Fibroblast of skin of back (primary cell): ENCODE results near the gene TLN1.

Experiments
- DNase-seq: peaks from one replicate; pipeline ENCODE4 v3.0.0-alpha.2; 2013

The TLN1 gene

DNA sequence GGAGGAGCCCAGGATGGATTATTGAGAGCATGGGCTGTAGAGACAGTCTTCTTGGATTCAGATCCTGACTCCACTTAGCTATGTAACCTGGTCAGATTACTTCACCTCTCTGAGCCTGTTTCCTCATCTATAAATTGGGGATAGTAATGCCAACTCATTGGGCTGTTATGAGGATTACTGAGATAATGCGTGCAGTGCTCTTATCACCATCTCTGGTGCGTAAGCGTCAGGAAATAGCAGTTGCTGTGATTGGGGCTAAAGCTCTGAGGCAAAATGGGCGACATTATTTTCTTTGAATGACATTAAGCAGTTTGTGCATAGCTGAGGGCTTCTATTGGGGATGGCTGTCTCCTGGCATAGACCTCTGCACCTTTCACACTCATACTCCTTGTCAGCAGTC lies 23.1 kb upstream of the TLN1 start:
- no peak for DNase-seq

DNA sequence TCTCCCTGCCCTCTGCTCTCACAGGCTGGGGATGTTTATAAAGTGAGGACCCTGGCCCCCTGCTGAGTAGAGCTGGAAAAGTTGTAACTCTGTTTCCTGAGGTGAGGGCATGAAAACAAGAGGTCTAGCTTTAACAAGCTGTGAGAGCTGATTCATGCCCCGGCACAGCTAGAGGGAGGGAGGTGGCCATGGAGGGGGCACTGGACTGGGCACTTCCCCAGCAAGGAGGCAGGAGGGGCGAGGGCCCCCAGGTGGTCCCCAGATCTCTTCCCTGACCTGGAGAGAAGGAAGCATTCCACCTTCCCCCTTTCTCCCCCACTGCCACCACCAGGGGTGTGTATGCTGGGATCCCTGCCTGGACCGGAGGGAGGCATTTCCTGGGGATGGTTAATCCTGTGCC lies 22.3 kb upstream of the TLN1 start, which contains the start of gene MSMP:
TSS of gene MSMP (minus strand) at position 13 of the 400 bp plus-strand sequence. CDS start 147 bp downstream, outside the sequence.
- DNase-seq = no peak

DNA sequence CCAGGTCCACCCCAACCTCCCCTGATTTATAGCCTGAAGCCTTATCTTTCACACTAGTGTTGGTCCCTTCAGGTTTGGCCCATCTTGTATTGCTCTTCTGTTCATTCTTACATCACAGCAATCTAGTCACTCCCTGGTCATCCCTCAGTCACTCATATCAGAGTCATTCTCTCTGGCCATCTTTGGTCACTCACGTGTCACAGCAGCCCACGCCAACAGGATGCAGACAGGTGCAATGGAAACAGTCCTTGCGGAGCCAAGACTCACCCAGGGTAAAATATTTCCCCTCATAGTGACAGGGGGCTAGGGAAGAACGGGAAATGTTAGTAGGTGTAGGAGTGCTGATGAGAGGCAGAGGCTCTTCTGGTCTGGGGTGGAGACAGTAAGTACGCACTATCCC lies 21.5 kb upstream of the TLN1 start:
- no peak for DNase-seq

DNA sequence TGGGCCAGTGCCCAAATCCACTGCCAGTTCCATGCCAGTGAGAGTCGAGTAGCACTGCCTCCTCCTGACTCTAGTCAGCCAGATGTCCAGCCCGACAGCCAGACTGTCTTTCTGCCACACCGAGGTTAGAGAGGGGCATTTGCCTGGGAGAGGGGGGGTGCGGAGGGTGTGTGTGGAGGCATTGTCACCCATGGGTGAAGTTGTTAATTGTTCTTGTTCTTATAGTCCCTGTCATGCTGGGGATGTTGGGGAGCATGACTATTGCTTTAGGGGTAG lies 18.2 kb upstream of the TLN1 start:
- DNase-seq = no peak

DNA sequence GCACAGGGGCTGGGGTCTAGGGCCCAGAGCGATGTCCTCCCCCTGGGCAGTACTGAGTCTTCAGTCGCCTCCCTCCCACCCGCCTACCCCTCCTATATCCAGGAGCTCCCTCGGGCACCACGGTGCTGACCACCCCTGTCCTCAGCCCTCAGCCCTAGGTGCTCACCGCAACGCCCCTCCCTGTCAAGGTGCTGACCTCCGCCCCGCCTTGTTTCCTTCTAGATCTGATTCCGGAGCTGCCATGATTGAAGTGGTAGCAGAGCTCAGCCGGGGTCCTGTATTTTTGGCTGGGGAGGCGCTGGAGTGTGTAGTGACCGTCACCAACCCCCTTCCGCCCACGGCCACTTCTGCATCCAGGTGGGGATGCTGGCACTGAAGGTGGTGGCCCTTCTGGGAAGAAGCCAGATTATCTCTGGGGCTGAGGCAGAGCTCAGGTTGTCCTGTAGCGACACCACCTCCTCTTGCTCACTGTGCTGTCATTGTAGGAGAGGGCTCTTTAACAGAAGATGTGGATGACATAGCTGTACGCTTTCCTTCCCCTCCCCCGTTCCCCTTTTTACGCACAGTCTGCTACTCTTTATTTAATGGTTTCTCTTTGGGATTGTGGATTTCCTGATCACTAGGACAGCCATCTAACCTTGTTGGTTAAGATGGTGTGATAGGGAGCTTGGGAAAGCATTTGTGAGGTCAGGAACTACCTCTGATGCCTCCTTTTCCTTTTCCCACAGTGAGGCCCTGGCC lies 17.7 kb upstream of the TLN1 start:
- no peak for DNase-seq

DNA sequence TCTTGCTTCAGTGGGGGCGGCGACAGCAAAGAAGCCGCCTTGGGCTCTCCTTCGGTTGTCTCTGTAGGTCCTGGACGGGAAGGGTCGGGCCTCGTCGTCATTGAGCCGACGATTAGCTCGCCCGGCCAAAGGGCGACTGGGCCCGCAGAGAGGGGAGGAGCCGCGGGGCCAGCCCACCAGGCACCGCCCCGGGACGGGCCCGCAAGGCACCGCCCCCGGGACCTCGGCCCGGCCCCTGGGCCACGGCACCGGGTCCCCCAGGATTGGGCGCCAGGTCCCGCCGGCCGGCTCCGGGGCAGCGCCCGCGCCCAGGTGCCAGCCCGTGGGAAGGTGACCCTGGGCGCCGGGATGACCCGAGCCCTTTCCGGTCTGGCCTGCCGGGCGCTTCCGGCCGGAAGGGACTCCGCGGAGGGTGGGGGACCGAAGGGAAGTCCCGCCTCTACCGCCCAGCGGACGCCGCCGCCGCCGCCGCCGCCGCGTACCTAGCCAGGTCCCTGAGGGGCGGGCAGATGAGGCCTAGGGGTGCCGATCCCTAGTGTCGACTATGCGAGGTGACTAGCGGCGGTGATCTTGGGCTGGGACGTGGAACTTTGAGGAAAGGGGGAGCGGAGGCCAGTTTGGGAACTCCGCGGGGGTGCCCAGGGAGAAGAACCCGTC lies 17.0 kb upstream of the TLN1 start, which contains the start of the genes GBA2 and RGP1:
TSS of gene GBA2 (minus strand) at position 371 of the 657 bp plus-strand sequence. CDS start 524 bp downstream, outside the sequence.
TSS of gene RGP1 (plus strand) at position 430 of the 657 bp plus-strand sequence. CDS start 469 bp downstream, outside the sequence.
- DNase-seq = peak; percentile 77

DNA sequence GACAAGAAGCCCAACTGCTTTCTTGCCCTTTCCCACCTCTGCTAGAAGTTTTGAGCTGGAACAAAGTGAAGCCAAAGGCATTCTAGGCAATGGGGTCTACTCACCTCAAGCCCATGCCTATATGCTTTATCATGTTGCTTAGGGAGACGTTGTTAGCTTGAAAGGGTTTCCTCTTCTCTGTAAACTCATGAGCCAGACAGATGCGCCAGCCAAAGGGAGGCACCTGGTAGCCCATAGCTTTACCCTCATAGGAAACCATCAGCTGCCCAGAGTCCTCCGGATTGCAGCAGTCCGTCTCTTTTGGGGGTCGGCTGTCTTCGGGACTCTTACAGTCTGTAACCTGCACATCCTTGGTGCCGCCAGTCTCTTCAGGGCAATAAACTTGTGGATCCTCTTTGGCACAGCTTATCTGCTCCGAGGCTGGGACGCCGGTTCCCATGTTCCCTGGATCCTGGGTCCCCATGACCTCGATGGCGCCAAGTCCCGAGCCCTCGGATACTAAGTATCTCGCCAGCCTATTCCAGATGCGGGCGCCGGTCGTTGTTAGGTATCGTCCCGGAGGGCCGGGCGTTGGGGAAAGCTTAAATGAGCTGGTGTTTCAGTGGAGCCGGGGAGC lies 16.4 kb upstream of the TLN1 start:
- no peak for DNase-seq

DNA sequence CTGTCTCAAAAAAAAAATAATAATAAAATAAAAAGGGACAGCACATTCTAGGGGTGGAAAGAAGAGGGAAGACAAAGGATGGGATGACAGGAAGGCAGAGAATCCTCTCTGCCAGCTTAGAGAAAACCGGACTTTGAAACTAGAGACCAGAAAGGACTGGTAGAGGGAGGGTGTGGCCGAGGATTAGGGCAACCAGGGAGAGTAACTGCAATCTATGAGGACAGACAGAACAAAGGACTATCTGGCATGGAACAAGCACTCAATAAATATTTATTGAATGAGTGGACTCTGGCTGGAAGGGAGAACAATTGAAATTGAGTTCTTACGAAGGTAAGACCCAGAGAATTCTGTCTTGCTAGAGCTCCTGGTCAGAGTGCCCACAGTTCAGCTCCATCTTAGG lies 14.6 kb upstream of the TLN1 start:
- no peak for DNase-seq

DNA sequence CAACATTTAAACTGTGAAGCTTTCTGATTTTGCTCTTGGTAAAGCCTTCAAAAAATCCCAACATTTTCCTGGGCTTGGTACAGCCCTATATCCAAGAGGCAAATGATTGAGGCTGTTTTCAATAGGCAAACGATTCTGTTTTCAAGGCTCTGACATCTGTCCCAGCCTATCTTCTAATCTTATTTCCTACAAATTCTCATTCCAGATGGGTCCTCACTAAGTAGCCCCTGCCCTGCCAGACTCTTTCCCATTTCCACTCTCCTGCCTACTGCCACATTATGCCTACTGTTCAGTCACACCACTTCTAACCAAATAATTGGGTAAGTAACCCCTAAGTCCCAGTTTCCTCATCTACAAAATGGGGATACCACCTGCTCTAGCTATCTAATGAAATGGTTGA lies 13.6 kb upstream of the TLN1 start:
- no peak for DNase-seq

DNA sequence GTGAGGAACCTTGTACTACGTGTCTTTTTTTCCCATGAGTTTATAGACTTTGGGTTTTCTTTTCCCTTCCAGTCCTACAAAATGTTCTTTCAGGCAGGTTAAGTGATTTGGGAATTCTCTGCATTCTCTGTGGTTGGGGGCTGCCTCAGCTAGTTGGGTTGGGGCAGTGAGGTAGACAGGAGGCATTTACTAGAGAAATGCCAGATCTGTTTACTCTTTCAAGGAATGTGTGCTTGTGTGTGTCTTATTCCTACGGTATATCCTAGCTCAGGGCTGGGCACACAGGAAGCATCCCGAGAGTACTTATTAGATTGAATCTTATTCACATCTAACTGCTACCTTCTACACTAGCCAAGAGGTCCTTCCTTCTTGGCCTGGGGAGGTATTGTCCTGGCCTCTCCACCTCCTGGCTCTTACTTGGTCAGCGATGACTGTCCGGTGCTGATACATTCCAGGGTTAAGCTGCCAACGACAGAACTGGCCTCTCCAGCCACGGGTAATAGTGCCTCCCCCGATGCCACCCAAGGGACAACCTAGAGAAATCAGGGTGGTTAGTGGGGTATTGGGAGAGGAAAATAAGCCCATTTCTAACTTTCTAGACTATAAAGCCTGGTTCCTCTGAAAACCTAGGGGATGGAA lies 12.0 kb upstream of the TLN1 start:
- DNase-seq = no peak

DNA sequence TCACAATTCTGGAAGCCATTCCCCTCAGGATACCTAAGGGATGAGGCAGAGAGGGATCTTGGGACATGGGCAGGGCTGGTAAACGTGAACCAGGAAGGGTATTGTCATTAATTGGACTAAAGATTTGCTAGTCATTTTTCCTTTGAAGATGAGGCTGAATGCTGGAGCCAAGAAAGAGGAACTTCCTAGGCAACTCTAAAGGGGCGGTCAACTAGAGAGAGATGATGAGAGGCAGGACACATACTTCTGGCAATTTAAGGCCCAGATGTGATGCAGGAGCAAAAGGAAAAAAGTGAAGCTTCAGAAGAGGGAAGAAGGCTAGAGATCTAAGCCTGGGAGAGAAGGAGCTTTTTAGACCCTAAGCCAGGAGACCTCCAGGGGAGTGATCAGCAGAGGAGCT lies 11.5 kb upstream of the TLN1 start:
- no peak for DNase-seq

DNA sequence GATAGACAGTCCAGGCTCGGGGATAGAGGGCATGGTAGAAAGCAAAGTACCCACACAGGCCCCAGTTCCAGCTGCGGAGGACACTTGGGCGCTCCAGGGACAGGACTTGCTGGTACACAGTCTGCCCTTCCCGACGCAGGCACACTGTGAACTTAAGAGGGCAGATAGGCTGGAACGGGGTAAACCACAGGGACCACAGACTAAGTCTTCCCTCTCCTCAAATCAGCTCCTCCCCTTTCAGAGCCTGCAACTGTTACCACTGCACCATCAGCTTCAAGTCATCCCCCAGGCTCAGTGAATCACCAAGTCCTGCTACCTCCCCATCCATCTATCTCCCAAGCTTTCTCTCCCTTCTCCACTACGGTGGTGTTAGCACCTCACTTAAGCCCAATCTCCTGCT lies 9.7 kb upstream of the TLN1 start:
- no peak for DNase-seq

DNA sequence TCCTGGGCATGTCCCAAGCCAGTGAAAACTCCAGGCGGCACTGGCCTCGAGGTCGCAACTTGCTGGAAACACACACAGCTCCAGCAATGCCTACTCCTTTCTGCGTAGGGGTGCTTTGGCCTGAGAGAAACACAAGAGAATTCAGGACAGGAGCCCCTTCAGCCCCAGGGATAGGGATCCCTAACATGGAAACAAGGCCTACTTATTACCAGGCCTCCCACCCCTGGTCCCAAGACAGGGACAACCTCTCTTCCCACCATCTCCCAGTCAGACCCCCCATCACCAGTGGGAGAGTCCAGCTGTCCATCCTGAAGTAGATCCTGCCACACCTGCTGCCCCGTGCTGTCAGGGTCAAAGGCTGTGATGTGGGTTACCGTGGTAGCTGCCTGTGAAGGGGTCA lies 8.2 kb upstream of the TLN1 start:
- DNase-seq = no peak

DNA sequence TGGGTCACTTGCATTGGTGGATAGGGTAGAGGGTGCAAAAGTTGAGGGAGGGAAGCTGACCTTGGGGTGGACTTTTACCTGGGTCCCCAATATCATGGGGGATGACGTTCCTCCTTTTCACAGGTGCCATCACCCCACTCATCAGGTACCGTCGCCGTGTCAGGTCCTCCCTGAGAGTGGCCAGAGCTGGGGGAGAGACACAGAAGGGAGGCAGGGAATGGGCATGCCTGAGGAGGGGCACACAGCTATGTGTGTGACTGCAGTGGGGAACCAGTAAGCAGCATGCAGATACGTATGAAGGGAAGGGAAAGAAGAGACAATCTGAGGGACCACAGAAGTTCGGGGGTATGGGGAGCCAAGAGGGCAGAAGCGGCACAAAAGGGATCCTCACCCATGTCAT lies 6.9 kb upstream of the TLN1 start:
- no peak for DNase-seq

DNA sequence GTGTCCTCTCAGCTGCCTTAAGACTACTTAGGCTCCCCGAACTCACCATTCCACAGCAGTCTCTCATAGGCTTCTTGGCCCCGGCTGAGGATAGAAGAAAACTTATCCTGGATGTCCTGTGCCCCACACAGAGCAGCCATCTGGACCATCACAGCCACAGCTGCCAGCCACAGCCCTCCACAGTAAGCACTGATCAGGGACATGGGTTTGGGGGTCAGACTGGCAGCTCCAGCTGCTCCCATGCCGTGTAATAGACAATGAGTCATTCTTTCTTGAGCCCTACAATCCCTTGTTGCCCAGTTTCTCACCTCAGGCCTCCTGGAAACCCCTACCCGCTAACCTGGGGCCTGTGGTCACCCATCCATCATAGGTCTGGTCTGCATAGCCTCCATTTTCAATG lies 6.2 kb upstream of the TLN1 start:
- DNase-seq = no peak

DNA sequence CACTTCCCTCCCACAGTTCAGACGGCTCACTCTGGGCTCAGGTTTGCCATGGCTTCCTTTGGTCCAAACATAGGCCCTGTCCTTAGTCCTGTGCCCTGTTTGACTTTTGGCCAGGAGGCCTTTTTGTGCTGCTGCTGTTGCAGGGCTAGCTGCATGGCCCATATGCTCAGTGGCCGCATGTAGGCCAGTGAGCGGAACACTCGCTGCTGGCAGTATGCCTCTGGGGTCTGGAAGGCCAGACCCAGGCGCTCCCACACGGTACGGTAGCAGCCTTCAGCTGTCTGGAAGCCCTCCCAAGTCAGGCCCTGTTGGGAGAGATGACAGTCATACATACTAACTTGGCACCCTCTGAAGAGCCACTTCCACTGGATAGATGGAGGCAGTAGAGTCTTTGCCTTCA lies 5.1 kb upstream of the TLN1 start:
- DNase-seq = no peak

DNA sequence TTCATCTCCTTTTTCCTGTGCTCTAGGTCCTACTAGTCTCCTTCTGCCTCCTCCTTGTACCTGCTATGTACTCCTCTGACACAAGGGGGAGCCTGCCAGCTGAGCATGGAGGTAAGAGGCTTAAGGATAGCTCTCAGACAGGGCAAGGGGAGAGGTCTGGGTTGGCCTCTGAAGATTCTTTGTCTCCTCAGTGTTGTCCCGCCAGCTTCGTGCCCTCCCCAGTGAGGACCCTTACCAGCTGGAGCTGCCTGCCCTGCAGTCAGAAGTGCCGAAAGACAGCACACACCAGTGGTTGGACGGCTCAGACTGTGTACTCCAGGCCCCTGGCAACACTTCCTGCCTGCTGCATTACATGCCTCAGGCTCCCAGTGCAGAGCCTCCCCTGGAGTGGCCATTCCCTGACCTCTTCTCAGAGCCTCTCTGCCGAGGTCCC lies 4.2 kb upstream of the TLN1 start:
- peak; percentile 78 for DNase-seq

DNA sequence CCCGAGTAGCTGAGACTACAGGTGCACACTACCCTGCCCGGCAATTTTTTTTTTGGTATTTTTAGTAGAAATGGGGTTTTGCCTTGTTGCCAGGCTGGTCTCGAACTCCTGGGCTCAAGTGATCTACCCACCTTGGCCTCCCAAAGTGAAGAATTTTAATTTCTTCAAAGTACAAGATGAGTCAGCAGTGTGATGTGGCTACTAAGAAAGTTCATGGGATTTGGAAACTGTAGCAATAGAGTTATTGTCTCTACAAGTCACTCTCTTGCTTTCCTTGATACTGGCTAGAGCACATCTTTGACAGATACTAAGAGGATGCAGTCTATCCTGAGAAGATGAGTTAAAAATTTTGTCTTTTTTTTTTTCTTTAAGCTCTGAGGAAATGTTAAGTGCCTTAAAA lies 2.1 kb upstream of the TLN1 start:
- no peak for DNase-seq

DNA sequence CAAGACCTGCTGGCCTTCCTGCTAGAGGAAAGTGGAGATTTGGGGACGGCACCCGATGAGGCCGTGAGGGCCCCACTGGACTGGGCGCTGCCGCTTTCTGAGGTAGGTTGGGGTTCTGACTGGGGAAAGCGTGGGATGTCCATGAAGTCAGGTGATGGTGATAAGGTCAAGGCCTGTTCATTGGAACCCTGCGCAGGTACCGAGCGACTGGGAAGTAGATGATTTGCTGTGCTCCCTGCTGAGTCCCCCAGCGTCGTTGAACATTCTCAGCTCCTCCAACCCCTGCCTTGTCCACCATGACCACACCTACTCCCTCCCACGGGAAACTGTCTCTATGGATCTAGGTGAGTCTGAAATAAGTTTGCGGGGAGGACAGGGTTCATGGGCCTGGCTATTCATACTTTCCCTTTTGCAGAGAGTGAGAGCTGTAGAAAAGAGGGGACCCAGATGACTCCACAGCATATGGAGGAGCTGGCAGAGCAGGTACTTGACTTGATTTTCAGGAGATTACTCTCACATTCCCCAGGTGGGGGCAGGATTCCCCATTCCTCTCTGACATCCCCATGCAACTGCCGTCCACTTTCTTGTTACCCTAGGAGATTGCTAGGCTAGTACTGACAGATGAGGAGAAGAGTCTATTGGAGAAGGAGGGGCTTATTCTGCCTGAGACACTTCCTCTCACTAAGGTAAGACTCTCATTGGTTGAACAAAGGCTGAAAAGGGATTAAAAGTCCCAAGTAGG lies 976 bp upstream of the TLN1 start:
- DNase-seq = peak; percentile 70

DNA sequence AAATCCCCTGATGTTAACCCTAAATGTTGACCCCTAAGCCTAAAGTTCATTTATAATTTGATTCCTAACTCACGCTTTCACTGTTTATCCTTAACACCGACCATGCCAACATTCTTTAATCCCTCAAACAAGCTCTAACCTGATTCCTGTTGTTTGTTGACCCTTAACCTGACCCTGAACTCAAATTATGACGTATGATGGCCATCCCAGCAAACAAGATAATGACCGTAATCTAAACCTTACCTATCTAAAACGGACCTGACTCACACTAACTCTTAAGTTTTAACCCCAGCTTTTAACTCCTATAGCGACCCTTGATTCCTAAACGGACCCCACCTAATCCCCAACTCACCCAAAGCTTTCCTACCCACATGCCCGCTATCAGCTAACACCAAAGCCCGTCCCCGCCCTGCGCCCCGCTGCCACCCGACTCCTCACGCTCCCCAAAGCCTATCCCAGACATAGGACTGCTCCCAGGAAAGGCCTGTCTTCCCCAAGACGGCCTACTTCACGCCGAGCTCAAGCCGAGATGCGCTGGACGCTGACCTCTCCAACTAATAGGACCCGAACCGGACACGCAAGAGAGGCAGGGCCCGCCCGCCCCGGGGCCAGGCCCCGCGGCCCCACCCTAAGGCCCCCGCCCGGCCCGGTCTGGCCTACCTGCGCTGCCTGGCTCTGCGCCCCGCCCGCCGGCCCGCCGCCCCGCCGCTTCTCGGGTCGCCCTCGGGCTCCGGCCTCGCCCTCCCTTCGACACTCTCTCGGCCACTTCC lies 395 bp downstream of the TLN1 start:
- no peak for DNase-seq

DNA sequence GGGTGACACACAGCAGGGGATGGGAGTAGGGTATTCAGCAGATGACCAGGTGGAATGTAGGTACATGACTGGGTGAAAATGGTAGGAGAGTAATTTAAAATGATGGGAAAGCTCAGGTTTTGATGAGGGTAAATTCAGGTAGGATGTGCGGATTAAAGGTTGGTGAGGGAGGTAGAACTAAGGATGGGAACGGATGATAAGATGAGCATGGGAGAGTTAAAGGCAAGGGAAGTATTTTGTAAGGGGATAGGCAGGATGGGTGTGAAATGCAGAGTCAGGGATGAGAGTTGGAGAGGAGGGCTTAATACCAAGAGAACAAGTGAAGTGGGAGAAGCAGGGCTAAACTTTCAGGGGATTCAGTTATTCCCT lies 1.5 kb downstream of the TLN1 start:
- DNase-seq = no peak
